ENCODE results near the gene ARHGEF4.

Gene ARHGEF4

GRCh38 chr2:130837811-130838565 is 1.3 kb downstream of the ARHGEF4 start:
- DNase-seq, result no peak

- no peak for DNase-seq
These were observed 2.5 kb downstream of the ARHGEF4 start for GRCh38 chr2:130839011-130839780.

GRCh38 chr2:130840506-130840905 is 3.8 kb downstream of the ARHGEF4 start:
- DNase-seq, result no peak

- no peak for DNase-seq
These were observed 5.1 kb downstream of the ARHGEF4 start for GRCh38 chr2:130841741-130842365.

DNA sequence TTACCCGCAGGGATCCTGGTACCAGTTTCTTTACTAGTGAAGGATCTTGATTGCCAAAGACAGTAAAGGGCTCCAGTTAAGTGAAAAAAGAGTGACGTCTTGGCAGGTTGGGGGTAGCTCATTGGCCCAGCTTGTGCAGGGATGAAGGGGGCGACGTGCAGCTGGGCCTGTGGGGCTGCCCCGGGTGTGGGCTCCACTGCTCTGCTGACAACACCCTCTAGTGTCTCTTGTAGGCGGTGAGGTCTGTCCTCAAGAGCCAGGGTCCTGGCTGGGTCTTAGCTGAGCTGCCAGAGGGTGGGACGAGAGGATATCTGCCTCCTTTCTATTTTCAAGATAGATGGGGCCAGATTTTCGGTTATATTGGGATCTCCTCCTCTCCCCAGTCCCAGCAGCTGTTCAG is 6.1 kb downstream of the ARHGEF4 start:
- DNase-seq, result no peak

DNA sequence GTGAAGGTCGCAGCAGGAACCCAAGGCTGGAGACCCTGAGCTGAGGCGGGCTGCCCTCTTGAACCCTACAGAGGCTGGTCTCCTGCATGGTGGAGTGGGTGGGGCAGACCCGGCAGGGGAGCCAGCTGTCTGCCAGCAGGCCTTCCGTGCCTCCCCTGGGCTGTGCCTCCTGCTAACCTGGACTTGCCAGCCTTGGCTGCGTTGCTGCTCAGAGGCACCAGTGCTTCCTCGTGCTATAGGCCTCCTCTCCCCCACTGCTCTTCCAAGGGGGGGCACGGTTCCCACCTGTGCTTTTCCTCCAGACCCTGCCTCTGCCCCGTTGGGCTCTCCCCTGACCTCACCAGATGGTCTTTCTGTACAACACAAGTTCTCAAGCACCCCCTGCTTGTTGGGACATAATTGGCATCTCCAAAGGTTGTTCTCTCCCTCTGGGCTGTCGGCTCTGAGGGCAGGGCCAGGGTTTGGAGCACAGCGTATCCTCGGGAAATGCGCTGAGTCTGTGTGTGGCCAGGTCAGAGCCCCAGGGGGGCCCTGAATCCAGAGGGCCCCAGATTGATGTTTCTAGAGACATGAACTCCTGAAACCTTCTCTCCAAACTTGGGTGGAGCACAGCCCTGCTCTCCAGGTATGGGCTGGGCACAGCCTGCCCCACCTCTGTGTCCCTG is 6.7 kb downstream of the ARHGEF4 start:
- DNase-seq, result no peak

- no peak for DNase-seq
These were observed 7.4 kb downstream of the ARHGEF4 start for GRCh38 chr2:130844161-130844560.

GRCh38 chr2:130845505-130846085 is 8.9 kb downstream of the ARHGEF4 start:
- DNase-seq, result no peak

DNA sequence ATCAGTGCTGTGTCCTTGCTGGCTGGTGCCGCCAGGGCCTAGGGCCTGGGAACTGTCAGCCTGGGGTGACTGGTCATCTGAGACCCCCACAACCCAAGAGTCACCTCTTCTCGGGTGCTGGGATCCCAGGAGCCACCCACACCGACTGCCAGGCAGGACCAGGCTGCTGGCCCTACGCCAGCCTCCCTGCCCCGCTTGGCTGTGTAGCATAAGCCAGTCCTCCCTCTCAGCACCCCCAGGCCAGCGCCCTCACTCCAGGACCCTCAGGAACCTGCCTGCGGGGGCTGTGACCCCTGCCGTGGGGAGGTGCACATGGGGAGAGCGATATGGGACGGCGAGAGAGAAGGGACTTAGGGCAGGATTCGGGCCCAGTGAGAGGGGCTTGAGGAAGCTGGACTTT is 9.5 kb downstream of the ARHGEF4 start:
- DNase-seq, result no peak

DNA sequence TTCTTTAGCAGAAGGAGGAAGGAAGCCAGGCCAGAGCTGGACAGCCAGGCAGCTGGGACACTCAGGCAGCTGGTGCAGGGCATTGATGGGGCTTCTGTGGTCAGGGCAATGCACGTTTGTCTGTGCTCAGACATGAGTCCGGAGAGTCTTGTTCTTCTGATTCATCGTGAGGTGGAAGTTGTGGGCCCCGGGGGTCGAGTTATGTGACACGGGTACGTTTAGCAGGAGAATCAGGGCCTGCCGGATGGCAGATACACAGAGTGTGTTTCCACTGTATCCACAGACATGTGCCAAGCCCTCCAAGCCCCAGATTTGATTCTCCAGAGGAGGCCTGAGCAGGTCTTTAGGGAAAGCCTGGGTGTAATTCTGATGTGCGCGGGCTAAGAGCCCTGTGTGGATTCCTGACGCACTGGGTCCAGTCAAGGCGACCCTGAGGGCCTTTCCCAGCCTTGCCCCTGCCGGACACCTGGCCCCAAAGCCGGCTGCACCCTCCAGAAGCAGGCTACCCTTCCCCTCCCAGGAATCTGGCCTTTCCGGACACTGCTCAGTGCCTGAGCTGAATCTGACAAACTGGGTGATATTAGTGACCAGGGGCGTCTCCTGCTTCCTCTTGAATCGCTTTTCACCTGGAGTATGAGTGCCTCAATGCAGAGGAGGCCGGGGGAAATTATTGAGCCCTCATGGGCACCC is 10.1 kb downstream of the ARHGEF4 start:
- no peak for DNase-seq

DNA sequence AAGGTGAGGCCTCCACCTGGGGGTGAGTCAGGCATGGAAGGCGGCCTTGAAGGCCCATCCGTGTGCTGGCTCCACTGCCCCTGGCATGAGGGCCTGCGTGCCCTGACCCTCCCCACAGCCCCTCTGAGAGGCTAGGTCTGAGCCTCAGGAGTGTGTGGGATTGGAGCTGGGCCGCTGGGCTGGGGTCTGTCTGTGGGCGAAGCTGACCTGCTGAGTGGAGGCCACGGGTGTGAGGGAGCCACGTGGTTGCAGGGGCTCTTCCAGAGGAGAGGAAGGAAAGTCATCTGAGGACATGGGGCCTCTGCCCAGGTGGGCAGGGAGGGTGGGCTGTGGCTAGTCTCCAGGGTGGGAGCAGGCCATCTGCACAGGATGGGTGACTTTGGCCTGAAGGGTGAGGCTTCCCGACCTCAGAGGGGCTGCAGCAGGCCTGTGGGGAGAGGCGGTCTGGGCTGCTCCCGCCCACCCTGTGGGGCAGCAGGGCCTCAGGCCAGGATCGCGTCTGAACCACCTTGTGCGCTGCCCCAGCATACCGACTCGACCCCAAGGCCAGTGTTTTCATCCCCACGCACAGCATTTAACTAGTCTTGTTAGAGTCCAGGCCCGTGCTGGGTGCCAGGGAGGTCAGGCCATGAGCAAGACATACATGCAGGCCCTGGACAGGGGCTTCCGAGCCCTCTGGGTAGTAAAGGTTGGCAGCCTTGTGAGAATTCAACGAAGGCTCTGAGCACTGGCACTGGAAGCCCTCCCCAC is 11.2 kb downstream of the ARHGEF4 start:
- no peak for DNase-seq

- no peak for DNase-seq
These were observed 12.0 kb downstream of the ARHGEF4 start for GRCh38 chr2:130848526-130849210.

DNA sequence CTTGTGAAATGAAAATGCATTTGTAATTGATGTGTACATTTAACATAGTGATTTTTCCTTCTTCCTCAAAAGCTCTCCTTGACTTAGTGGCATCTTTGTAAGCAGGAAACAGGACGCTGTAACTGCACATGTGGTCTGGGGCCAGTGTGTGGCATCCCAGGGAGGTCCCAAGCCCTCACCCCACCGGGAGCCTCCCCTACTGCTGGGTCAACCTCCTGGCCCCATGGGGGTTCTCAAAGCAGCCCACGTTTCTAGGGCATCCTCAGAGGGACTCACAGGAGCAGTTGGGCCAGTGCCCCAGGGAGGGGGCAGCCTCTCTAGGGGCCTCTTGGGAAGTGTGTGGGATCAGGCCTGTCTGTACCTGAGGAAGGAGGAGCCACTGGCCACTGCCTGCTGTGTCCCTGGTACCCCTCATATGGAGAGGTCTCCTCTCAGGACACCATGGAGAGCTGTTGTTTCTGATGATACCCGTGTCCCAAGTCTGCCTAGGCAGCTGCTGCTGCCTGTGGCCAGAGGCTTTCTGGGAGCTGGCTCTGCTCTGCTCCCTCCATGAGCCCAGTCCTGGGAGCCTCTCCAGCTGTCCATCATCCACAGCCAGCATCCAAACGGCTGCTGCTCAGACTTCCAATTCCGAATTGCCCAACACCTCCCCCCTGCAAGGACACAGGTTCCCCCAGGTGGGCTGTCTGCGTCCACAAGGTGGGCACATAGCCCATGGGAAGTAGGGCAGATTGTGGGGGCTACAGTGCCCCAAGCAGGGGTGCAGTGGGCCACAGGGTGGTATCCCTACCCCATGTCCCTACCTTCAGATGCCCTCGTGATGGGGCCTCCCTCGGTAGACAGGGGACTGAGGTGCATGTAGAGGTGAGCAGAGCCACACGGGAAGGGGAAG is 13.4 kb downstream of the ARHGEF4 start:
- DNase-seq, result no peak

DNA sequence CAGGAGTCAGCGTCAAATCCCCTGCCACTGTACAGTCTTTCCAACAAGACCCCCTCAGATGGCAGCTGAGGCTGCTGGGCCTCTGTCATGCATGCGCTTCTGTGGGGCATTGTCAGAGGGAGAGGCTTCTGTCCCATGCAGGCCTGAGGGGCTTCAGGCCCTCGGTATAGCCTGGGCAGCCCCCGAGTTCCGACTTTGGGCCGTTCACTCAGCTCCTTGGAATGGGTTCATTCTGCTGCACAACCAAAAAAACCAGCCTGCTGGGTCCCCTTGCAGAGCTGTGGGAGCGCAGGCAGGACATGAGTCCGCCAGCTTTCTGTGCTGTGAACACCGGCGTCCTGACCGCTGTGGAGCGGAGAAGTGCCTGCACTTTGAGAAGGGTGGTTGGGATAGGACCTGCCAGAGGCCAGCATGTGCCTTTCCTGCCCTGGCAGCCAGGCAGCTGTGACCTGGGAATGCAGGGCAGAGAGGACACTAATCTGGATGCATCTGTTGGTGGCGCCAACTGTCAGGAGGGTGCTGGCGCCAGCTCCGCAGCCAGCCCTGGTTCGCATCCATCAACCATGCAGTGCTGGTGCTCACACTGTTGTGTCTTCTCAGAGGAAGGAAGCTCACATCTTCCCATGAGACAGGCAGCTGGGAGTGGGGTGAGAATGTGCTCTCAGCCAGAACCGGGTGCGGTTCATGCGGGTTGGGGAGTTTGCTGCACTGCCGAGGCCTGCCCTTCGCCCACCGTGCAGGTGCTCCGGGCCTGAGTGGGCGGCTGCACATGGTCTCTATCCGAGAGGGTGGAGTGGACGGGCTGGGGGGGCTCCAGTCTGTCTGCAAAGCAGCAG is 14.3 kb downstream of the ARHGEF4 start:
- DNase-seq, result no peak

- DNase-seq, result no peak
These were observed 15.1 kb downstream of the ARHGEF4 start for GRCh38 chr2:130851624-130852382.

GRCh38 chr2:130852521-130853115 is 15.9 kb downstream of the ARHGEF4 start:
- DNase-seq, result no peak

GRCh38 chr2:130853391-130853790 is 16.7 kb downstream of the ARHGEF4 start:
- DNase-seq, result no peak

DNA sequence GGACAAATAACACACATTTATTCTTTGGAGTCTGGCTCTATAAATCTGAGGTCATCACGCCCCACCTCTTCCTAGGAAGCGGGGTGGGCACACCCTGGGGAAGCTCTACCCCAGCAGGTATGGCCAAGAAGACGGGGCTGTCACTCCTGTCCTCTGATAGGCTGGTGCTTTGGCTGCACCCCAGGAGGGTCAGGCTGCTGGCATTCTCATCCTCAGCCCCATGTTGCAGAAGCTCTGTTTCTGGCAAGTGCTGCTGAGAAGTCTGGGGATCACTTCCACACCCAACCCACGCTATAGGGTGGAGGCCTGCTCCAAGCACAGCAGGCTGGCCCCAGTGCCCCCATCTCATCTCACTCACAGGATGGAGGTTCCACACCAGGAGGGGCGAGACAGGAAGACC is 17.6 kb downstream of the ARHGEF4 start:
- DNase-seq, result no peak

Measured in GF-D8 (cell line).